Skeletal muscle satellite cell (primary cell): ENCODE data around the gene AMDHD1.

Source experiments
- H3K27me3 ChIP-seq: 2 replicates; pipeline ENCODE4 v1.7.0; 2013; ENCODE audit warnings: low read length; ENCODE audit not compliant: control insufficient read depth, insufficient read depth
- H3K36me3 ChIP-seq: 2 replicates; pipeline ENCODE4 v1.7.0; 2013; ENCODE audit warnings: mild to moderate bottlenecking, control low read depth, low read length; ENCODE audit not compliant: insufficient read depth
- H3K4me1 ChIP-seq: 2 replicates; pipeline ENCODE4 v1.7.0; 2013; ENCODE audit warnings: low read length; ENCODE audit not compliant: control insufficient read depth, insufficient read depth
- H3K4me2 ChIP-seq: 2 replicates; pipeline ENCODE4 v1.7.0; 2013; ENCODE audit warnings: mild to moderate bottlenecking, low read length
- H3K4me3 ChIP-seq: 2 replicates; pipeline ENCODE4 v1.7.0; 2013; ENCODE audit warnings: low read length
- H3K9ac ChIP-seq: 2 replicates; pipeline ENCODE4 v1.7.0; 2013; ENCODE audit warnings: mild to moderate bottlenecking, low read depth, low read length, moderate library complexity
- H3K9me3 ChIP-seq: replicated peaks from 2 replicates; pipeline ENCODE4 v1.7.0; 2013; ENCODE audit warnings: mild to moderate bottlenecking, control low read depth, low read length

The AMDHD1 gene

DNA sequence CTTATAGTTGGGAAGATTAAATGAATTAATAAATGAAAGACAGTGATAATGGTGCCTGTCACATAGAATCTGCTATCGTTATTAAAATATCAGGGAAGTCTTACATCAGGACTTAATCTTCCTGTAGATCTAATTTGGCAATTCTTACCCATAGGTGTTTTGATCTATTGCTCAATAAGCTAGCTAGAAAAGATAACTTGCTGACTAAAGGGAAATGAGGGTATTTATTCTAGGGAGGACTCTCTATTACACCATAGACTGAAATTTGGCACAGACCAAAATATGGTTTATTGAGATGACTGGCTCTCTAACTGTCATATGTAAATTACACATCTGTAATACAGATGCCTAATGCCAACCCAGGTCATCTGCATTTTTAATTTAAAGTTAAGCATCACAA lies 41.6 kb downstream of the AMDHD1 start:
- Histone ChIP-seq H3K36me3 (no peaks in the 10 kb centered on the region), H3K4me2 (no peak overlapping the region), H3K9me3 (no peaks in the 10 kb centered on the region), H3K4me3 (no peak overlapping the region), H3K9ac (no peak overlapping the region), H3K4me1 (no peaks in the 10 kb centered on the region), H3K27me3 (peaks cover 10% of the 10 kb centered on the region)

GRCh38 chr12:95986635-95987570 lies 43.8 kb downstream of the AMDHD1 start:
- H3K9ac ChIP-seq: no peak overlapping the region
- no peak overlapping the region for H3K4me3 ChIP-seq
- no peaks in the 10 kb centered on the region for H3K36me3 ChIP-seq
- H3K9me3 ChIP-seq: no peaks in the 10 kb centered on the region
- H3K4me2 ChIP-seq: no peak overlapping the region
- H3K27me3 ChIP-seq: peaks cover 20% of the 10 kb centered on the region
- H3K4me1 ChIP-seq: no peaks in the 10 kb centered on the region

GRCh38 chr12:95988506-95989275 lies 45.6 kb downstream of the AMDHD1 start:
- H3K36me3 ChIP-seq: no peaks in the 10 kb centered on the region
- H3K4me3 ChIP-seq: no peak overlapping the region
- H3K9ac ChIP-seq: no peak overlapping the region
- H3K4me2 ChIP-seq: no peak overlapping the region
- H3K27me3 ChIP-seq: peaks cover 32% of the 10 kb centered on the region
- H3K9me3 ChIP-seq: no peaks in the 10 kb centered on the region
- no peaks in the 10 kb centered on the region for H3K4me1 ChIP-seq

DNA sequence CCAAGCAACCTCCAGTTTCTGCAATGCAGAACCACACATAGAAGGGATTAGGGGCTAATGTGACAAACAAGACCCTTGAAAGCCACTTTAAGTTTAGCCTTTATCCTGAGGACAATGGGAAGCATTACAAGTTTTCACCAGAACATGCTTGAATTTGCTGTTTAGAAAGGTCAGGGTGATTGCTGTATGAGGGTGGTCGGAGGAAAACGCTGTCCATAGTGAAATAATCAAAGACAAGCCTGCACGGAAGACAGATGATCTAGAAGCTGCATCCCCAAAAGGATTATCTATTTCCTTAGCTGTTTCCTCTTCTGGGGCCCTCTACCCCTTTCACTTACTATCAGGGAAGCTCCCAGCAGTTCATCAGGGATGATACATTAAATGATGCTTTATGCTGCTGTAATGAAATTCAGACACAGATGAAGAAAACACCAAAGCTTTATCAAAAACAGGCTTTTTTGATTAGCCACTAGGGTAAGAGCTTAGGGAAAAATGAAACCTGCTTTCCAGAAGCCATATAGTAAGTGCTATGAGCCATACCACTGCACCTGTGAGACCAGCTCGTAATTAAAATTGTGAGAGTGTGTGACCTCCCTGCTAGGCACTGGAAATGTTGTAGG lies 46.5 kb downstream of the AMDHD1 start:
- Histone ChIP-seq H3K36me3 (no peaks in the 10 kb centered on the region), H3K9me3 (no peaks in the 10 kb centered on the region), H3K27me3 (peaks cover 35% of the 10 kb centered on the region), H3K4me2 (no peak overlapping the region), H3K4me1 (no peaks in the 10 kb centered on the region), H3K4me3 (no peak overlapping the region), H3K9ac (no peak overlapping the region)

- Histone ChIP-seq H3K4me3 (no peak overlapping the region), H3K4me2 (no peak overlapping the region), H3K27me3 (peaks cover 35% of the 10 kb centered on the region), H3K4me1 (no peaks in the 10 kb centered on the region), H3K9ac (no peak overlapping the region), H3K9me3 (no peaks in the 10 kb centered on the region), H3K36me3 (no peaks in the 10 kb centered on the region)
Observed at GRCh38 chr12:95990136-95990535, 47.0 kb downstream of the AMDHD1 start.

GRCh38 chr12:95993907-95994306 lies 50.8 kb downstream of the AMDHD1 start:
- Histone ChIP-seq H3K4me1 (no peaks in the 10 kb centered on the region), H3K9me3 (no peaks in the 10 kb centered on the region), H3K36me3 (no peaks in the 10 kb centered on the region), H3K9ac (no peak overlapping the region), H3K27me3 (peaks cover 29% of the 10 kb centered on the region), H3K4me2 (no peak overlapping the region), H3K4me3 (no peak overlapping the region)

- peaks cover 26% of the 10 kb centered on the region for H3K27me3 ChIP-seq
- no peak overlapping the region for H3K4me2 ChIP-seq
- no peaks in the 10 kb centered on the region for H3K36me3 ChIP-seq
- no peak overlapping the region for H3K9ac ChIP-seq
- no peaks in the 10 kb centered on the region for H3K9me3 ChIP-seq
- no peaks in the 10 kb centered on the region for H3K4me1 ChIP-seq
- no peak overlapping the region for H3K4me3 ChIP-seq
Observed at GRCh38 chr12:95994476-95994875, 51.3 kb downstream of the AMDHD1 start.

DNA sequence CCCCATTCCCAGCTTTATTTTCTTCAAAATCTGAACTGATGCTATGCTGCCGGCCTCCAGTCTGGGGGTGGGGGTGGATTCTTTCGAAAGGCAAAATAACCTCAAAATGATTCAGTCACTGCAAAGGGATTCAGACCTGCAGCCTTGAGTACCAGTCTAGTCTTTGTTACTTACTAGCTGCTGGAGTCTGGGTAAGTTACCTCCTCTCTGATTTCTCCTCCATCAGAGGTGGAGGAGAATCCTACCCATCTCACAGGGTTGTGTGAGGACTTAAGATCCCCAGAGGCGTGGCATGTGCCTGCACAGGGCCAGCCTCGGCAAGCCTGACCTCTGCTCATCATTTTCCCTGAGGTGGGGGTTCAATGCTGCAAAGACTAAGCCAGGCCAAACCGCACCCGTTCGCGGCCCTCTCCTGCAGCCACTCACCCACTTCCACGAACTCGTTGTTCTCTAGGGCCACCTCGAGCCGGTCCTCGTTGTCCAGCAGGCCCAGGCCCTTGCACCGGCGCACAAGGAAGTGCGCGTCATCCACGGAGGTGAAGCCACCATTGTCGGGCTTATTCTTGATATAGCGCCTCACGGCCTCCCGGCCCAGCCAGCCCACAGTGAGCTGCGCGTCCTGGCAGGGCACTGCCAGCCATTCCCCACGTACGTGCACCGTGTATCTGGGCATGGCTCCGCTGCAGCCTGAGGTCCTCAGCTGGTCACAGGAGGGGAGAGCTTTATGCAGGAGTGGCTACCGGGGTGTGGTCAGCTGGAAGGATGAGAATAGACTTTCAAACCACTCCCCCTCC lies 52.3 kb downstream of the AMDHD1 start:
- no peaks in the 10 kb centered on the region for H3K36me3 ChIP-seq
- H3K9me3 ChIP-seq: no peaks in the 10 kb centered on the region
- no peaks in the 10 kb centered on the region for H3K4me1 ChIP-seq
- no peak overlapping the region for H3K9ac ChIP-seq
- H3K27me3 ChIP-seq: peaks cover 17% of the 10 kb centered on the region
- H3K4me3 ChIP-seq: no peak overlapping the region
- H3K4me2 ChIP-seq: no peak overlapping the region

DNA sequence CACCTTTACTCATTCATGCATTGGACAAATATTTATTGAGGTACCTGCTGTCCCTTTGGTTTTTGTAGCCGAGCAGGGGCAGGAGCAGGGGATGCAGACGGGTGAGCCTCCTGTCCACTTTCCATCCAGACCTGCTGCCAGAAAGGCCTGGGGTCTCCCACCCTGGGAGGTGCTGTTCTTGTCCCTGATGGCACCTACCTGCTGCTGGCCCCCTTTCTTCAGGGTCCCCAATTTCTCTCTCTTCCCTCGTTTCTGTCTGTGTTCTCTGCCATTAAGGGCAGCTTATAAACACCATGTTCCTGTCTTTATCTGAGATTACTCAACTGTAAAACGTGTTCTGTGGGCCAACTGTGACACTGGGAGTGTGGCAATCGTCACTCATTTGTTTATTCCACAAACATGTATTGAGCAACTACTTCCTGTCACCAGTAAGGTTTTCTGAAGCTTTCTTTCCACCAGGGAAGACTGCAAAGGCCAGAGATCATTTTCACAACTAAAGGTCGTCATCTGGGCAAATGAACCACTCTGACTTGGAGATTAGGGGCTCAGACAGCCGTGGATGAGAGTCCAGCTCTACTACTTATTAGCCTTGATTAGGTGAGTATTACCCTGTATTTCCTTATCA lies 53.0 kb downstream of the AMDHD1 start, which contains the start of gene HAL:
TSS of gene HAL (minus strand) at position 311 of the 625 bp plus-strand sequence. CDS start 434 bp downstream, outside the sequence.
- Histone ChIP-seq H3K9ac (no peak within 1 kb of the TSS), H3K4me2 (no peak within 1 kb of the TSS), H3K4me1 (no peaks in the 10 kb centered on the region), H3K27me3 (peaks cover 16% of the 10 kb centered on the region), H3K9me3 (no peaks in the 10 kb centered on the region), H3K36me3 (no peaks in the 10 kb centered on the region), H3K4me3 (no peak within 1 kb of the TSS)

DNA sequence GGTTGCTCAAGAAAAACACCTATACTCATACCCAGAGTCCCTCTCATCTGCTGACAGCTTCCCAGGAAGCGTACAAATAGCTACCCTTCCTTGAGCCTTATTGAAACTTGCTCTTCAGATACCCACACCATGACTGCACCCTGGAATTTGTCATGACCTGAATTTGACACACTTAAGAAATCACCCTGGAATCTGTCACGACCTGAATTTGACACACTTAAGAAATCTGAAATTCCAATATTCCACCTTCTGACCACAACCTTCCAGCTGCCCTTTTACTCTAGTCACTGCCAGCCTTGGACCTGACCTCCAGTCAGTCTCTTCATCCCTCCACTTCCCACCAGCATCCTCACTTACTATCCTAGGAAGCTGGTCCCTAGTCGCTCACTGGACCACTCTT lies 54.1 kb downstream of the AMDHD1 start:
- H3K36me3 ChIP-seq: peaks cover 2% of the 10 kb centered on the region
- no peak overlapping the region for H3K9ac ChIP-seq
- no peak overlapping the region for H3K4me2 ChIP-seq
- no peaks in the 10 kb centered on the region for H3K4me1 ChIP-seq
- no peak overlapping the region for H3K4me3 ChIP-seq
- H3K9me3 ChIP-seq: no peaks in the 10 kb centered on the region
- peaks cover 10% of the 10 kb centered on the region for H3K27me3 ChIP-seq
